Measurements from ENCODE around the gene KRTAP10-12. TPM values are rescaled to one million over a fixed set of nuclear protein-coding genes. Genes with fewer than 3 reads are reported as not detected.
"Not testable (repeated sequence)": the region's sequence is repeated elsewhere in the genome, so short reads cannot be mapped to it uniquely, and the experiment has no call there.

Gene KRTAP10-12
- total and polyA plus RNA-seq, 4 experiments from 2014 or later, result not detected

- Mint-ChIP-seq H3K27me3 (no peaks in the 10 kb centered on the region), H3K4me1 (peaks cover 52 to 72% (median 62%) of the 10 kb centered on the region in 4 donors), H3K36me3 (peaks cover 17 to 20% of the 10 kb centered on the region in 2 donors), H3K9me3 (peaks cover 2 to 41% (median 29%) of the 10 kb centered on the region in 8 donors), H3K27ac (peak overlapping the region; percentile 94 to 99 (median 98)), H3K4me3 (peak overlapping the region; percentile 26 to 83 (median 78))
- intact Hi-C loops (cut with micrococcal nuclease), result loop anchor here (2.0 kb wide), 1 partner anchor 76 kb away; no protein-coding TSS in a partner anchor
- ChIA-PET POLR2A (ENCODE audit: partially characterized antibody) (interaction anchor here (0.6 to 2.6 kb wide), 21 partner anchors 10 to 269 kb away, joined by 3 to 89 read pairs (median 7); partner anchors contain the start of genes KRTAP12-1 and PTTG1IP), CTCF (ENCODE audit: partially characterized antibody) (interaction anchor here (1.3 to 2.5 kb wide), 10 partner anchors 10 to 148 kb away, joined by 3 to 22 read pairs (median 5); partner anchors contain the start of gene UBE2G2)
- Histone ChIP-seq H3K9me3 (ENCODE audit: control insufficient read depth in 1 of 2, low read length in 2 of 2) (peaks cover 3 to 4% of the 10 kb centered on the region in 2 donors), H3K27ac (ENCODE audit: low read depth, low read length) (peak overlapping the region; percentile 64), H3K4me1 (ENCODE audit: insufficient read depth, low read length) (peaks cover 63% of the 10 kb centered on the region), H3K27me3 (ENCODE audit: insufficient read depth, low read length) (no peaks in the 10 kb centered on the region), H3K4me3 (ENCODE audit: low read length in 2 of 2) (peak overlapping the region in 1 of 2 donors; percentile 7), H3K36me3 (ENCODE audit: insufficient read depth, low read length) (no peaks in the 10 kb centered on the region)
- DNase-seq, result no peak
Observed at GRCh38 chr21:44658541-44658910, 38.4 kb upstream of the KRTAP10-12 start.

DNA sequence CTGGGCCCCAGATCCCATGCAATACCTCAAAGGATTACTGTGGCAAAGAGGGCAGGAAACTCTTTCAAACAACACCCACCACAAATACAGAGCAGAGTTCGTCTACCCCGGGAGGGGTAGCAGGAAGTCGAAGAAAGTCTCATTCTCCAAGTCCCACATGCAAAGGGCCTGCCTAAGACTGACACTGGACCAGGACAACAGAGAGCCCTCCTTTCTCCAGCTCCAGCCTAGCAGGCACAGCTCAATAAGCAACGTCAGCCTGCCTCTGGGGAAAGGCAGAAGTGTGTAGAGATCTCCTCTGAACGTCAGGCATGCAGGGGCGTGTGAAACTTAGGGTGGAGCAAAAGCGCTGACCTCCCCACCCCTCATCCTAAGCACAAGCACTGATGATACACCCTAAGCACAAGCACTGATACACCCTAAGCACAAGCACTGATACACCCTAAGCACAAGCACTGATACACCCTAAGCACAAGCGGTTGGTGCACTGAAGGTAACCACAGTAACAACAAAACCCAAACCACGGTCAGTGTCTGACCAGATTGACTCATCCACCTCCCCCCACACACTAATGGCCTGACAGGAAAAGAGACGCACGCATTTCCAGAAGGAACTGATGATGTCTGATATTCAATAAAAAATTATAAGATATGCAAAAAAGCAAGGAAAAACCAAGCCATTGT lies 37.9 kb upstream of the KRTAP10-12 start:
- peaks cover 15 to 20% of the 10 kb centered on the region in 2 donors for H3K36me3 Mint-ChIP-seq
- Histone ChIP-seq H3K4me3 (ENCODE audit: low read length in 2 of 2) (no peak overlapping the region), H3K36me3 (ENCODE audit: insufficient read depth, low read length) (no peaks in the 10 kb centered on the region), H3K27me3 (ENCODE audit: insufficient read depth, low read length) (no peaks in the 10 kb centered on the region), H3K4me1 (ENCODE audit: insufficient read depth, low read length) (peaks cover 58% of the 10 kb centered on the region), H3K9me3 (ENCODE audit: control insufficient read depth in 1 of 2, low read length in 2 of 2) (peaks cover 3 to 4% of the 10 kb centered on the region in 2 donors), H3K27ac (ENCODE audit: low read depth, low read length) (peak overlapping the region; percentile 64)
- ChIA-PET POLR2A (ENCODE audit: partially characterized antibody) (interaction anchor here (1.0 to 2.6 kb wide), 14 partner anchors 10 to 268 kb away, joined by 3 to 89 read pairs (median 10); partner anchors contain the start of gene PTTG1IP), CTCF (ENCODE audit: partially characterized antibody) (interaction anchor here (1.1 to 2.5 kb wide), 4 partner anchors 12 to 83 kb away, joined by 3 to 22 read pairs (median 4); no protein-coding TSS in a partner anchor)
- H3K27ac Mint-ChIP-seq, result peak overlapping the region; percentile 94 to 99 (median 98)
- intact Hi-C loops (cut with micrococcal nuclease), result loop anchor here (2.0 kb wide), 1 partner anchor 76 kb away; no protein-coding TSS in a partner anchor
- H3K27me3 Mint-ChIP-seq, result no peaks in the 10 kb centered on the region
- peaks cover 2 to 41% (median 29%) of the 10 kb centered on the region in 8 donors for H3K9me3 Mint-ChIP-seq
- peaks cover 46 to 67% (median 56%) of the 10 kb centered on the region in 4 donors for H3K4me1 Mint-ChIP-seq
- peak overlapping the region; percentile 36 to 83 (median 76) for H3K4me3 Mint-ChIP-seq
- peak in 4 of 5 donors; percentile 40 to 55 (median 52) for DNase-seq

DNA sequence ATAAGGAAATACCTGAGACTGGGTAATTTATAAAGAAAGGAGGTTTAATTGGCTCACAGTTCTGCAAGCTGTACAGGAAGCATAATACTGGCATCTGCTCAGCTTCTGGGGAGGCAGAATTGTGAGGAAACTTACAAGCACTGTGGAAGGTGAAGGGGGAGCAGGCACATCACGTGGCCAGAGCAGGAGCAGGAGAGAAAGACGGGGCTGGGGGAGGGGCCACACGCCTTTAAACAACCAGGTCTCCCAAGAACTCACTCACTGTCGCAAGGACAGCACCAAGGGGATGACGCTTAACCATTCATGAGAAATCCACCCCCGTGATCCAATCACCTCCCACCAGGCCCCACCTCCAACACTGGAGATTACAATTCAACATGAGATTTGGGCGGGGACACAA lies 35.4 kb upstream of the KRTAP10-12 start:
- H3K27me3 ChIP-seq (ENCODE audit: insufficient read depth, low read length); H3K9me3 ChIP-seq (ENCODE audit: control insufficient read depth in 1 of 2, low read length in 2 of 2); H3K4me3 Mint-ChIP-seq; CTCF ChIA-PET (ENCODE audit: partially characterized antibody); H3K27me3 Mint-ChIP-seq; H3K36me3 ChIP-seq (ENCODE audit: insufficient read depth, low read length); H3K27ac ChIP-seq (ENCODE audit: low read depth, low read length); DNase-seq; H3K4me3 ChIP-seq (ENCODE audit: low read length in 2 of 2); POLR2A ChIA-PET (ENCODE audit: partially characterized antibody); intact Hi-C loops (cut with micrococcal nuclease): not testable (repeated sequence)
- H3K27ac Mint-ChIP-seq, result peak overlapping the region in 2 of 7 donors; percentile 23 to 72
- peaks cover 33 to 46% (median 41%) of the 10 kb centered on the region in 4 donors for H3K4me1 Mint-ChIP-seq
- H3K36me3 Mint-ChIP-seq, result peaks cover 9 to 15% of the 10 kb centered on the region in 2 donors
- peaks cover 33% of the 10 kb centered on the region for H3K4me1 ChIP-seq (ENCODE audit: insufficient read depth, low read length)
- peaks cover 2 to 26% (median 21%) of the 10 kb centered on the region in 8 donors for H3K9me3 Mint-ChIP-seq

- Histone ChIP-seq H3K36me3 (ENCODE audit: insufficient read depth, low read length) (no peaks in the 10 kb centered on the region), H3K4me3 (ENCODE audit: low read length in 2 of 2) (no peak overlapping the region), H3K4me1 (ENCODE audit: insufficient read depth, low read length) (peaks cover 4% of the 10 kb centered on the region), H3K9me3 (ENCODE audit: control insufficient read depth in 1 of 2, low read length in 2 of 2) (no peaks in the 10 kb centered on the region), H3K27ac (ENCODE audit: low read depth, low read length) (no peak overlapping the region), H3K27me3 (ENCODE audit: insufficient read depth, low read length) (no peaks in the 10 kb centered on the region)
- no peaks in the 10 kb centered on the region for H3K27me3 Mint-ChIP-seq
- peaks cover 0 to 6% of the 10 kb centered on the region in 2 donors for H3K36me3 Mint-ChIP-seq
- DNase-seq, result no peak
- no peak overlapping the region for H3K27ac Mint-ChIP-seq
- no peak overlapping the region for H3K4me3 Mint-ChIP-seq
- H3K9me3 Mint-ChIP-seq, result peaks cover 0 to 29% (median 13%) of the 10 kb centered on the region in 8 donors
- peaks cover 3 to 14% (median 9%) of the 10 kb centered on the region in 4 donors for H3K4me1 Mint-ChIP-seq
- ChIA-PET CTCF (ENCODE audit: partially characterized antibody) (interaction anchor here (1.0 kb wide), 1 partner anchor 9 kb away, joined by 3 read pairs; no protein-coding TSS in a partner anchor), POLR2A (ENCODE audit: partially characterized antibody) (interaction anchor here (1.2 kb wide), 1 partner anchor 8 kb away, joined by 3 read pairs; no protein-coding TSS in a partner anchor)
- intact Hi-C loops (cut with micrococcal nuclease), result no loop called here
Observed at GRCh38 chr21:44664691-44665090, 32.3 kb upstream of the KRTAP10-12 start.

- no peak for DNase-seq
- H3K27me3 Mint-ChIP-seq, result no peaks in the 10 kb centered on the region
- no peaks in the 10 kb centered on the region for H3K9me3 ChIP-seq (ENCODE audit: control insufficient read depth in 1 of 2, low read length in 2 of 2)
- peaks cover 0 to 5% (median under 1%) of the 10 kb centered on the region in 4 donors for H3K4me1 Mint-ChIP-seq
- no peaks in the 10 kb centered on the region for H3K4me1 ChIP-seq (ENCODE audit: insufficient read depth, low read length)
- peaks cover 0 to 32% (median 16%) of the 10 kb centered on the region in 8 donors for H3K9me3 Mint-ChIP-seq
- no peak within 1 kb of the TSS for H3K4me3 ChIP-seq (ENCODE audit: low read length in 2 of 2)
- H3K36me3 Mint-ChIP-seq, result peaks cover 0 to 3% of the 10 kb centered on the region in 2 donors
- H3K4me3 Mint-ChIP-seq, result peak within 1 kb of the TSS in 1 of 8 donors; percentile 7
- peak within 1 kb of the TSS in 2 of 7 donors; percentile 36 to 37 for H3K27ac Mint-ChIP-seq
- H3K27me3 ChIP-seq (ENCODE audit: insufficient read depth, low read length), result no peaks in the 10 kb centered on the region
- POLR2A ChIA-PET (ENCODE audit: partially characterized antibody), result interaction anchor here (0.9 to 1.9 kb wide), 2 partner anchors 9 to 47 kb away, joined by 5 read pairs; partner anchors contain the start of gene KRTAP12-3
- intact Hi-C loops (cut with micrococcal nuclease), result no loop called here
- no peaks in the 10 kb centered on the region for H3K36me3 ChIP-seq (ENCODE audit: insufficient read depth, low read length)
- H3K27ac ChIP-seq (ENCODE audit: low read depth, low read length), result no peak within 1 kb of the TSS
- CTCF ChIA-PET (ENCODE audit: partially characterized antibody), result no interaction called here
Observed at GRCh38 chr21:44666401-44667320, 30.3 kb upstream of the KRTAP10-12 start, which contains the start of gene KRTAP12-2. Gene KRTAP12-2 (minus strand): TSS chr21:44666927. CDS start chr21:44666886, 41 bp downstream.

- peaks cover 3 to 6% of the 10 kb centered on the region in 2 donors for H3K36me3 Mint-ChIP-seq
- ChIA-PET POLR2A (ENCODE audit: partially characterized antibody) (interaction anchor here (0.9 to 1.9 kb wide), 2 partner anchors 10 to 48 kb away, joined by 5 read pairs; partner anchors contain the start of gene KRTAP12-3), CTCF (ENCODE audit: partially characterized antibody) (interaction anchor here (0.5 to 0.9 kb wide), 2 partner anchors 22 to 157 kb away, joined by 3 read pairs; no protein-coding TSS in a partner anchor)
- Histone ChIP-seq H3K4me1 (ENCODE audit: insufficient read depth, low read length) (no peaks in the 10 kb centered on the region), H3K36me3 (ENCODE audit: insufficient read depth, low read length) (no peaks in the 10 kb centered on the region), H3K27me3 (ENCODE audit: insufficient read depth, low read length) (no peaks in the 10 kb centered on the region), H3K4me3 (ENCODE audit: low read length in 2 of 2) (no peak overlapping the region), H3K27ac (ENCODE audit: low read depth, low read length) (no peak overlapping the region), H3K9me3 (ENCODE audit: control insufficient read depth in 1 of 2, low read length in 2 of 2) (no peaks in the 10 kb centered on the region)
- DNase-seq, result no peak
- intact Hi-C loops (cut with micrococcal nuclease), result no loop called here
- H3K4me3 Mint-ChIP-seq, result no peak overlapping the region
- H3K9me3 Mint-ChIP-seq, result peaks cover 0 to 37% (median 21%) of the 10 kb centered on the region in 8 donors
- no peak overlapping the region for H3K27ac Mint-ChIP-seq
- H3K27me3 Mint-ChIP-seq, result no peaks in the 10 kb centered on the region
- peaks cover 0 to 4% (median 0%) of the 10 kb centered on the region in 4 donors for H3K4me1 Mint-ChIP-seq
Observed at GRCh38 chr21:44667612-44668011, 29.4 kb upstream of the KRTAP10-12 start.

Measured in CD4-positive, alpha-beta memory T cell (primary cell).